K562 (cell line): ENCODE measurements around the gene LRRK1. TPM values are rescaled to one million over a fixed set of nuclear protein-coding genes. Genes with fewer than 3 reads are reported as not detected.

Experiments used
- ATAC-seq: fragments of 200-7000 bp; cut with Tn5 transposase; 3 replicates; pipeline ENCODE4 v1.9.1; 2020; ENCODE audit warnings: moderate library complexity
- BruUV-seq: library from RNA; stranded (reverse); fragments of 400-500 nt; replicated peaks from 2 replicates; lab custom pipeline; 2021; lab: Mats Ljungman, UMichigan
- CTCF ChIA-PET: fragments of 300-600 bp; formaldehyde crosslinking; extraction: SDS; loops from one replicate; lab custom pipeline; 2021; ENCODE audit warnings: low intra/inter-chr PET ratio; lab: Yijun Ruan, JAX
- POLR2A ChIA-PET: fragments of 300-600, 350-650 bp; sonication (Branson Sonifier 250); formaldehyde crosslinking; extraction: SDS; loops from one replicate; lab custom pipeline; 2021; ENCODE audit warnings: antibody characterized with exemption, inconsistent platforms; lab: Yijun Ruan, JAX
- DNase-seq, 4 experiments: peaks; one replicate each; pipeline versions ENCODE4 v3.0.0 to v3.0.0-alpha.2; 2011 to 2018; ENCODE audit warnings: low spot score in 3 of 4, mixed read lengths in 3 of 4; ENCODE audit errors: extremely low read depth in 1 of 4
- FAIRE-seq: peaks from 2 replicates; lab custom pipeline; 2011; peaks lifted over from hg19 to GRCh38; lab: Jason Lieb, UNC
- H2AFZ ChIP-seq: 2 replicates; pipeline ENCODE4 v1.6.0; 2011; ENCODE audit warnings: low read depth, low read length, control low read depth, inconsistent platforms
- H3K27ac ChIP-seq: fragments of 200-600 bp; 3 replicates; pipeline ENCODE4 v1.8.0; 2011; ENCODE audit warnings: low read depth, mild to moderate bottlenecking, control low read depth, inconsistent platforms, low read length, moderate library complexity, mixed read lengths; ENCODE audit errors: extremely low read depth
- H3K27me3 ChIP-seq, 2 experiments: fragments of 300-600 bp in 1 of 2; 2 replicates in 1 of 2; 3 replicates in 1 of 2; pipeline versions ENCODE4 v1.6.0 to v1.8.0; 2011; ENCODE audit warnings: inconsistent platforms in 2 of 2, low read length in 2 of 2, mild to moderate bottlenecking in 1 of 2, mixed read lengths in 1 of 2, moderate library complexity in 1 of 2; ENCODE audit not compliant: control insufficient read depth in 2 of 2, insufficient read depth in 2 of 2
- H3K36me3 ChIP-seq: fragments of 300-600 bp; 3 replicates; pipeline ENCODE4 v1.8.0; 2011; ENCODE audit warnings: mild to moderate bottlenecking, low read length, inconsistent platforms; ENCODE audit not compliant: control insufficient read depth, insufficient read depth
- H3K4me1 ChIP-seq, 2 experiments: fragments of 200-600 bp in 1 of 2; replicated peaks in 1 of 2; 2 replicates in 1 of 2; 3 replicates in 1 of 2; pipeline versions ENCODE4 v1.5.1 to v1.8.0; 2011; ENCODE audit warnings: inconsistent platforms in 2 of 2, low read length in 2 of 2, mild to moderate bottlenecking in 1 of 2, mixed read lengths in 1 of 2, moderate library complexity in 1 of 2; ENCODE audit not compliant: control insufficient read depth in 2 of 2, insufficient read depth in 2 of 2
- H3K4me2 ChIP-seq: 2 replicates; pipeline ENCODE4 v1.6.1; 2011; ENCODE audit warnings: low read length, control low read depth, inconsistent platforms, mixed read lengths; ENCODE audit not compliant: insufficient read depth
- H3K4me3 ChIP-seq: fragments of 200-600 bp; sonication (generic), shearing (Covaris generic); 2 replicates; pipeline ENCODE4 v1.5.1; 2016; ENCODE audit warnings: control low read depth, inconsistent platforms
- H3K79me2 ChIP-seq: fragments of 200-600 bp; 3 replicates; pipeline ENCODE4 v1.8.0; 2011; ENCODE audit warnings: low read length, inconsistent platforms; ENCODE audit not compliant: control insufficient read depth, insufficient read depth
- H3K9ac ChIP-seq, 2 experiments: 2 replicates each; pipeline versions ENCODE4 v1.6.0 to v1.6.1; 2011; ENCODE audit warnings: low read depth in 2 of 2, low read length in 2 of 2, control low read depth in 1 of 2, inconsistent platforms in 1 of 2, mild to moderate bottlenecking in 1 of 2, mixed read lengths in 1 of 2; ENCODE audit not compliant: insufficient read depth in 1 of 2
- H3K9me1 ChIP-seq: one replicate; pipeline ENCODE4 v1.6.0; 2011; ENCODE audit warnings: inconsistent platforms, mild to moderate bottlenecking, low read length, moderate library complexity; ENCODE audit not compliant: control insufficient read depth, insufficient read depth
- H3K9me3 ChIP-seq: replicated peaks from 2 replicates; pipeline ENCODE4 v1.5.1; 2011; ENCODE audit warnings: low read depth, low read length, inconsistent platforms; ENCODE audit not compliant: control insufficient read depth, insufficient read depth
- H4K20me1 ChIP-seq: replicated peaks from 2 replicates; pipeline ENCODE4 v1.6.1; 2011; ENCODE audit warnings: low read length, inconsistent platforms, mixed read lengths; ENCODE audit not compliant: control insufficient read depth, insufficient read depth
- CBX2 ChIP-seq: fragments of 200-600 bp; sonication (generic); IDR thresholded peaks from one replicate; pipeline ENCODE4 v1.6.1; 2012; ENCODE audit warnings: mild to moderate bottlenecking, low read length, inconsistent platforms; ENCODE audit not compliant: insufficient read depth, poor library complexity, severe bottlenecking
- TCF7 ChIP-seq: sonication (generic); IDR thresholded peaks from 2 replicates; pipeline ENCODE4 v1.6.1; 2016; ENCODE audit warnings: antibody characterized with exemption, borderline replicate concordance
- TRIM24 ChIP-seq, 2 experiments: fragments of 450-650 bp; IDR thresholded peaks; 2 replicates each; pipeline ENCODE4 v1.6.1; 2016
- ZBTB1 ChIP-seq: sonication (generic); formaldehyde crosslinking; IDR thresholded peaks from 2 replicates; pipeline ENCODE4 v1.8.1; 2023; ENCODE audit warnings: missing genetic modification reagents, low read depth, mild to moderate bottlenecking, borderline replicate concordance
- ZNF3 ChIP-seq: fragments of 250-450 bp; sonication (Bioruptor Pico); IDR thresholded peaks from 2 replicates; pipeline ENCODE4 v1.5.0; 2021; ENCODE audit warnings: mild to moderate bottlenecking, moderate library complexity
- WGBS: fragments of 100-300 bp; shearing (Covaris generic); methylation state at CpG from one replicate; pipeline ENCODE4 v1.1.6; 2016; ENCODE audit warnings: low coverage, mixed read lengths; ENCODE audit not compliant: insufficient coverage; ENCODE audit errors: missing lambda C conversion rate; 5-methylcytosine and 5-hydroxymethylcytosine counted together
- in situ Hi-C: fragments of 300-500 bp; cut with MboI; formaldehyde crosslinking; loops from 4 replicates; pipeline ENCODE4 v1.15.0; 2018; ENCODE audit warnings: inconsistent platforms, mixed read lengths
- intact Hi-C: fragments of 100-400 bp; cut with micrococcal nuclease; formaldehyde crosslinking; loops from 2 replicates; pipeline ENCODE4 v1.14.2; 2022
- polyA plus RNA-seq, 8 experiments: library from polyadenylated mRNA; depleted of rRNA in 4 of 8; stranded (reverse) in 5 of 8; unstranded in 3 of 8; fragments of >200 nt; fragmentation: Nextera tagmentation in 2 of 8; fragmentation: Illumina TruSeq in 1 of 8; extraction: Ambion mirVana in 2 of 8; extraction: Trizol in 1 of 8; gene quantifications; 2 replicates each; pipeline versions ENCODE4 v1.2.1 to v1.2.3, GENCODE V29; 2011 to 2014; ENCODE audit warnings: inconsistent platforms in 1 of 8, missing spikeins in 1 of 8
- total RNA-seq, 7 experiments: library from RNA; depleted of rRNA in 6 of 7; stranded (reverse); fragments of >200 nt in 6 of 7; fragmentation: Illumina TruSeq in 2 of 7; extraction: Trizol in 2 of 7; gene quantifications; 2 replicates each; pipeline versions ENCODE4 v1.2.1 to v1.2.3, GENCODE V29; 2011 to 2021; ENCODE audit warnings: low replicate concordance in 1 of 7

Gene LRRK1
- total and polyA plus RNA-seq, 9 of the 15 experiments (the other 6 are each of a cell fraction or from before 2014, with no cell fraction given) = 0.01 to 1.5 (median 0.11) TPM

DNA sequence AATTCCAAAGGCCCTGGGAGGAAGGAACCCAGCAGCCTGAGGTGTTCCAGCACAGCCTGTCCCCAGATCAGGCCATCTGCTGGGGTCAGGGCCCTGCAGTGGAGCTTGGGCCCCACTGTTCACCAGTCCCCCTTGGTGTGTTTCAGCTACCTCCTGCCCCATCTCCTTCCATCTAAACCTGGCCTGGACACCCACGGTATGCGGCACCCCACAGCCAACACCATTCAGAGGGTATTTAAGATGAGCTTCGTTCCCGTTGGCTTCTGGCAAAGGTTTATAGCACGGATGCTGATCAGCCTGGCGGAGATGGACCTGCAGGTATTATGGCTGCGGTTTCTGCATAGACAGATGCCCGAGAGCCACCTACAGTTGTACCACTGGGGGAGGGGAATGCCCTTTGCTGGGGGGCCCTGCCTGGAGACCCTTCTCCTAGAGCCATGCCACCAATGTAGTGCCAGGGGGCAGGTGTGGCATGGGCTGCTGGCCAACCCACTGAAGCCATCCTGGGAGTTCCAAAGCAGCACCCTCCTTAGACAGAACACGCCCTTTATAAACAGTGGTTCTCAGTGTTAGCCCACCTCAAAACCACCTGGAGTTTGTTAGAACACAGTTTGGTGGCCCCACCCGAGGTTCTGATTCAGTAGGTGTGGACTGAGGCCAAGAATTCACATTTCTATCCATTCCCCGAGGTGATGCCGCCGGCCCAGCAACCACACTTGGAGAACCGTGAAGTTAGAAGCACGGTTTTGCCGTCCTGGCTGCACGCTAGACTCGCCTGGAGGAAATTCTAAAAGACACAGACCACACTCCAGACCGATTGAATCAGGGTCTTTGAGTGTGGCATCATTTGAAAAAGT lies 126.9 kb downstream of the LRRK1 start:
- H3K4me3 ChIP-seq = no peak overlapping the region
- no peaks in the 10 kb centered on the region for H3K36me3 ChIP-seq
- TF ChIP-seq TCF7 = no peak
- no peak for TF ChIP-seq ZBTB1 (CRISPR knock-in tag)
- TF ChIP-seq TRIM24 (IDR thresholded peaks at IDR 0.05) = no peak
- no peak for TF ChIP-seq CBX2
- no peak for TF ChIP-seq ZNF3 (CRISPR knock-in tag)
- in situ Hi-C loops = no loop called here
- H3K9ac ChIP-seq = no peak overlapping the region
- no peak for ATAC-seq
- DNase-seq = no peak
- 5% methylated on average over 19 of the region's 19 CpGs for WGBS
- BruUV-seq = no TSS peak
- H3K79me2 ChIP-seq = no peaks in the 10 kb centered on the region
- no peak overlapping the region for H2AFZ ChIP-seq
- ChIA-PET CTCF (no interaction called here), POLR2A (interaction anchor here (0.7 kb wide), 1 partner anchor 210 kb away, joined by 3 read pairs; no protein-coding TSS in a partner anchor)
- no peak for FAIRE-seq
- peaks cover 61 to 82% of the 10 kb centered on the region in 2 experiments for H3K27me3 ChIP-seq
- H3K27ac ChIP-seq = no peak overlapping the region
- H3K9me3 ChIP-seq = no peaks in the 10 kb centered on the region
- intact Hi-C loops = no loop called here
- H3K9me1 ChIP-seq = peaks cover 4% of the 10 kb centered on the region
- peaks cover 6% of the 10 kb centered on the region; the same call in 1 of the 2 replicates for H4K20me1 ChIP-seq
- no peak overlapping the region for H3K4me2 ChIP-seq
- no peaks in the 10 kb centered on the region for H3K4me1 ChIP-seq
